ENCODE results near the gene SIN3B.

DNA sequence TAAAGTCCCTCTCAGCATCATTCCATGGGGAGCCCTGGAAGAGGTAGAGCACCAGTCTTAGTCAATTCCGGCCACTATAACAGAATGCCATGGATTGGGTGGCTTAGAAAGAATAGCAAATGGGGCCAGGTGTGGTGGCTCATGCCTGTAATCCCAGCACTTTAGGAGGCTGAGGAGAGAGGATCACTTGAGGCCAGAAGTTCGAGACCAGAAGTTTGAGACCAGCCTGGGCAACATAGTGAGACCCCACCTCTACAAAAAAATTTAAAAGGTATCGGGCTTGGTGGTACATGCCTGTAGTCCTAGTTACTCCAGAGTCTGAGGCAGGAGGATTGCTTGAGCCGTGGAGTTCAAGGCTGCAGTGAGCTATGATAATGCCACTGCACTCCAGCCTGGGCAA, 25.0 kb upstream of the SIN3B start:
- TF ChIP-seq CTCF (IDR thresholded peaks at IDR 0.05; ENCODE audit: low read depth, low read length, poor library complexity, severe bottlenecking) (no peak), EZH2phosphoT487 (IDR thresholded peaks at IDR 0.05; ENCODE audit: borderline replicate concordance, low read length) (no peak)
